Thoracic aorta (tissue), 2 donors: Measurements from ENCODE around the gene GALNT10. TPM values are rescaled to one million over a fixed set of nuclear protein-coding genes. Genes with fewer than 3 reads are reported as not detected.

Experiments used
- ATAC-seq: fragments of 150-250 bp; one replicate; pipeline ENCODE4 v1.8.0; 2017; ENCODE audit warnings: low read depth; ENCODE audit not compliant: insufficient number of reproducible peaks, low FRiP score
- DNase-seq: peaks from one replicate; pipeline ENCODE4 v3.0.0-alpha.2; 2020; ENCODE audit warnings: low spot score
- H3K27ac ChIP-seq, 2 donors: fragments of 200-600 bp; sonication (generic); 1 replicate in 1 of 2; 2 replicates in 1 of 2; pipeline ENCODE4 v1.5.1; 2016; ENCODE audit warnings: mild to moderate bottlenecking in 2 of 2, moderate library complexity in 2 of 2
- H3K27me3 ChIP-seq: fragments of 200-600 bp; sonication (generic); replicated peaks from 2 replicates; pipeline ENCODE4 v1.6.0; 2016; ENCODE audit warnings: mild to moderate bottlenecking; ENCODE audit not compliant: insufficient read depth
- H3K36me3 ChIP-seq: fragments of 200-600 bp; sonication (generic); one replicate; pipeline ENCODE4 v1.5.1; 2016
- H3K4me1 ChIP-seq, 2 donors: fragments of 200-600 bp; sonication (generic); 1 replicate in 1 of 2; 2 replicates in 1 of 2; pipeline versions ENCODE4 v1.5.1 to v1.6.0; 2016; ENCODE audit warnings: low read depth in 2 of 2, mild to moderate bottlenecking in 1 of 2; ENCODE audit not compliant: control insufficient read depth in 1 of 2
- H3K4me3 ChIP-seq: fragments of 200-600 bp; sonication (generic); 2 replicates; pipeline ENCODE4 v1.5.1; 2016; ENCODE audit warnings: mild to moderate bottlenecking
- H3K9me3 ChIP-seq: fragments of 200-600 bp; sonication (generic); 2 replicates; pipeline ENCODE4 v1.5.1; 2016
- total RNA-seq, 2 donors: library from RNA; depleted of rRNA; stranded (reverse); fragments of >200 nt; gene quantifications; one replicate each; pipeline versions ENCODE4 v1.1.0 to v1.2.3, GENCODE V29; 2016
- TF ChIP-seq, protein P1 (sequence below): fragments of 200-600 bp; sonication (generic); IDR thresholded peaks from one replicate; pipeline ENCODE4 v1.5.1; 2019; ENCODE audit warnings: antibody characterized with exemption

Gene GALNT10
- total RNA-seq, 2 donors from 2014 or later: 43.0 to 52.7 TPM

DNA sequence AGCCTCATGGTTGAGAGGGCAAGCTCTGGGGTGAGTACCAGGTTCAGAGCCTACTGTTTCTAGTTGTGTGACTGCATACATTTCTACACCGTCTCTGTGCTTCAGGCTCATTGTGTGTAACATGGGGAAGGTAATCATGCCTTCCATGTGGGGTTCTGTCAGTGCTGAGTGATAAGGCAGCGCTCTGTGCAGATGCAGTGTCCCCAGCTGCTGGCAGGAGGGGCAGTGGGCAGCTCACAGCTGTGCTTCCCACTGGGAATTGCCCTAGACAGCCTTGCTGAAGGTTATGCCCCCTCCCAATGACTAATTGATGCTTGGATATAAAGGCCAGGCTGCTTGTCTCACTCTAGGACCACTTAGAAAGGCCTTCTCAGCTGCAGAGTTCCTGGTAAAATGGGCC lies 133.5 kb downstream of the GALNT10 start:
- DNase-seq (no peak), ATAC-seq (no peak)
- TF ChIP-seq, protein P1, sequence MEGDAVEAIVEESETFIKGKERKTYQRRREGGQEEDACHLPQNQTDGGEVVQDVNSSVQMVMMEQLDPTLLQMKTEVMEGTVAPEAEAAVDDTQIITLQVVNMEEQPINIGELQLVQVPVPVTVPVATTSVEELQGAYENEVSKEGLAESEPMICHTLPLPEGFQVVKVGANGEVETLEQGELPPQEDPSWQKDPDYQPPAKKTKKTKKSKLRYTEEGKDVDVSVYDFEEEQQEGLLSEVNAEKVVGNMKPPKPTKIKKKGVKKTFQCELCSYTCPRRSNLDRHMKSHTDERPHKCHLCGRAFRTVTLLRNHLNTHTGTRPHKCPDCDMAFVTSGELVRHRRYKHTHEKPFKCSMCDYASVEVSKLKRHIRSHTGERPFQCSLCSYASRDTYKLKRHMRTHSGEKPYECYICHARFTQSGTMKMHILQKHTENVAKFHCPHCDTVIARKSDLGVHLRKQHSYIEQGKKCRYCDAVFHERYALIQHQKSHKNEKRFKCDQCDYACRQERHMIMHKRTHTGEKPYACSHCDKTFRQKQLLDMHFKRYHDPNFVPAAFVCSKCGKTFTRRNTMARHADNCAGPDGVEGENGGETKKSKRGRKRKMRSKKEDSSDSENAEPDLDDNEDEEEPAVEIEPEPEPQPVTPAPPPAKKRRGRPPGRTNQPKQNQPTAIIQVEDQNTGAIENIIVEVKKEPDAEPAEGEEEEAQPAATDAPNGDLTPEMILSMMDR: no peak
- Histone ChIP-seq H3K4me3 (no peak overlapping the region), H3K9me3 (no peaks in the 10 kb centered on the region), H3K27ac (no peak overlapping the region), H3K36me3 (no peaks in the 10 kb centered on the region), H3K4me1 (no peaks in the 10 kb centered on the region), H3K27me3 (no peaks in the 10 kb centered on the region)

DNA sequence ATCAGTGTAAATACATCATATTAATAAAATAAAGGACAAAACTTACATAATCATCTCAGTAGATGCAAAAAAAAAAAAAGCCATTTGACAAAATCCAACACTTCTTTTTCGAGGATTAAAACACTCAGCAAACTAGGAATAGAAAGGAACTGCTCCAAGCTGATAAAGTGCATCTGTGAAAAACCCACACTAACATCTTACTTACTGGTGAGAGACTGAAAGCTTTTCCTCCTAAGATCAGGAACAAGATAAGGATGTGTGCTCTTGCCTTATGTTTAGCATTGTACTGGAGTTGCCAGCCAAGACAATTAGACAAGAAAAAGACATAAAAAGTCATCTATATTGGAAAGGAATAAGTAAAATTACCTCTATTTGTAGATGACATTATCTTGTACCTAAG lies 135.0 kb downstream of the GALNT10 start:
- TF ChIP-seq, protein P1: no peak
- Histone ChIP-seq H3K4me3 (no peak overlapping the region), H3K27me3 (no peaks in the 10 kb centered on the region), H3K27ac (no peak overlapping the region), H3K4me1 (no peaks in the 10 kb centered on the region), H3K36me3 (no peaks in the 10 kb centered on the region), H3K9me3 (no peaks in the 10 kb centered on the region)
- no peak for ATAC-seq
- DNase-seq: no peak

DNA sequence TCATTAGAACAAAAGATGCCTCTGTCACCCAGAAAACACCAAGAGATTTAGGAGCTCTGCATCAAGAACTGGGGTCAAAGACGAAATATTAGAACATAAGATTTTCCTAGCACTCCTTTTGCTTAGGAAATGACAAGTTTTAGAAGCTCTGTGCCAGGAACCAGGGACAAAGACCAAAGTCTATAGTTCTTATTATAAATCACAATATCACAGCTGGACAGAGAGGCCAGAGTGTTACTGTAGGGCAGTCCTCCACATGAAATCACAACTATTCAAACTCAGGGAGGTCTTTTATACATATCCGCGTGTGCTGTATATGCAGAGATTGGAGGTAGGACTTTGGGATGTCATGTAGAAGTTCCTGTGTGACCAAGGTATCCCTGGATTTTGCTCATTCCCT lies 138.5 kb downstream of the GALNT10 start:
- Histone ChIP-seq H3K36me3 (peaks cover 2% of the 10 kb centered on the region), H3K27me3 (no peaks in the 10 kb centered on the region), H3K4me1 (peaks cover 0 to 4% of the 10 kb centered on the region in 2 donors), H3K9me3 (no peaks in the 10 kb centered on the region), H3K4me3 (no peak overlapping the region), H3K27ac (no peak overlapping the region)
- TF ChIP-seq, protein P1: no peak
- ATAC-seq (no peak), DNase-seq (no peak)

DNA sequence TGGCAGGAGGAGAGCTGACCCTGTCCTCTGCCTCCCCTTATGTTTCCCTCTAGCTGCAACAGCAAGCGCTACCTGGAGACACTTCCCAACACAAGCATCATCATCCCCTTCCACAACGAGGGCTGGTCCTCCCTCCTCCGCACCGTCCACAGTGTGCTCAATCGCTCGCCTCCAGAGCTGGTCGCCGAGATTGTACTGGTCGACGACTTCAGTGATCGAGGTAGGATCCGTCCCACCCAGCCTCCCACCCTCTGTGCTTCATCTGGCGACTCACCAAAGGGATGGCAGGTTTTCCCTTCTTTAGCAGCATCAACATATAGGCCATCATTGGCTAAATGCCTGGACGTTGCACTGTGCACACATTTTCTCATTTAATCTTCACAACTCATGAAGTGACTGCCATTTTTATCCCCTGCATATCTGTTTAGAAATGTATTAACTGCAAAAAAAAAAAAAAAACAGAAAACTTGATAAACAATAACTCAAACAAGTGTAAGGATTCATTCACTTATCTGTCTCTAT lies 139.0 kb downstream of the GALNT10 start:
- Histone ChIP-seq H3K27me3 (no peaks in the 10 kb centered on the region), H3K27ac (no peak overlapping the region), H3K4me3 (no peak overlapping the region), H3K36me3 (peaks cover 2% of the 10 kb centered on the region), H3K4me1 (peaks cover 0 to 9% of the 10 kb centered on the region in 2 donors), H3K9me3 (no peaks in the 10 kb centered on the region)
- DNase-seq (no peak), ATAC-seq (no peak)
- TF ChIP-seq, protein P1: no peak

DNA sequence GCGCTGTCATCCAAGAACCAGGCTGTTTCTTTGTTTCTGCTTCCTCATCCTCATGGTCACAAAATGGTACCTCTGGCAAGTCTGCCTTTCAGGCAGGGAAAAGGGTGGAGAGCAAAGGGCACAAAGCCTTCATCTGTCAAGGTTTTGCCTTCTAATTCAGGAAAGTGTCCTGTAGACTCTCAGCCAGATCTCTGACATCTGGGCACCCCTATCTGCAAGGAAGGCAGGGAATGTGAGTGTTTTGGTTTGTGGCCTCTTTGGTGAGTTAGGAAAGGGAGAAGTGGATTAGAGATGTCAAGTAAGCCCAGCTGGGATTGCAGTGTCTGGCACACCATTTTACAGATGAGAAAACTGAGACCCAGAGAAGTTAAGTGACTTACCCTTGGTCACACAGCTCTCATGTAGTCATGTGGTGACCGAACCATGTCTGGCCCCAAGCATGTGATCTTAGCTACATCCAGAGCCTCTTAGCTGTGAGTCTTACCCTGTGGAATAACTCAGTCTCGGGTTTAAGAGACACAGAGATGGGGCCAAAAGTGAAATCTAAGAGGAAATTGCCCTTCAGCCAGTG lies 139.6 kb downstream of the GALNT10 start:
- no peak overlapping the region for H3K27ac ChIP-seq
- no peaks in the 10 kb centered on the region for H3K9me3 ChIP-seq
- peaks cover 0 to 9% of the 10 kb centered on the region in 2 donors for H3K4me1 ChIP-seq
- H3K36me3 ChIP-seq: peaks cover 2% of the 10 kb centered on the region
- DNase-seq (no peak), ATAC-seq (no peak)
- H3K27me3 ChIP-seq: no peaks in the 10 kb centered on the region
- H3K4me3 ChIP-seq: no peak overlapping the region
- TF ChIP-seq, protein P1: no peak
